Right renal cortex interstitium (tissue), 3 donors: ENCODE measurements around the gene IFNA21. TPM values are rescaled to one million over a fixed set of nuclear protein-coding genes. Genes with fewer than 3 reads are reported as not detected.
"Not testable (repeated sequence)": the region's sequence is repeated elsewhere in the genome, so short reads cannot be mapped to it uniquely, and the experiment has no call there.

Experiments
- DNase-seq, 3 donors: peaks; one replicate each; pipeline ENCODE4 v3.0.0-alpha.2; 2013; ENCODE audit warnings: low read depth in 3 of 3, low spot score in 2 of 3
- polyA plus RNA-seq, 3 donors: library from polyadenylated mRNA; unstranded; fragments of 120-200 nt; gene quantifications; one replicate each; pipeline ENCODE4 v1.2.1, GENCODE V29; 2013; ENCODE audit not compliant: insufficient read length in 3 of 3

Gene IFNA21
- polyA plus RNA-seq, result not detected

DNA sequence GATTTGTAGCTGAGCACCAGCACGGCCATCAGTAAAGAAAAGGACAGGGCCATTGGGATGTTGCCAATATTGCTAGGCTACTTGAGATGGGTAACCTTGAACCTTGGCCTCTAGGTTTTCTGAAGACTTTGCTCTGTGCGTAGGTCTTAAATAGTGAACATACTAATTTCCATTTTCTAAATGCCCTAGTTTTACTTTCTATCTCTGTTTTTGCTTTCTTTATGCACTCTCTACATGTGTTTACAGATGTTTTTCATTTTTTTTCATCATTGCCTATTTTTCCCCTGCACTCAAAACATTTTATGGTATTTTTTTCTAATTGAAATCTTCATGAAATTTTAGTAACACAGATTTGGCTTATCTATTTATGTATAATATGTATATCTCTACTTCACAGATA lies at the start of gene IFNA21:
Gene IFNA21 (minus strand): TSS at position 101 of the 400 bp plus-strand sequence. CDS start 48 bp downstream, at position 53.
- not testable (repeated sequence) for DNase-seq

GRCh38 chr9:21213411-21214326 lies 47.2 kb upstream of the IFNA21 start:
- DNase-seq, result not testable (repeated sequence)

DNA sequence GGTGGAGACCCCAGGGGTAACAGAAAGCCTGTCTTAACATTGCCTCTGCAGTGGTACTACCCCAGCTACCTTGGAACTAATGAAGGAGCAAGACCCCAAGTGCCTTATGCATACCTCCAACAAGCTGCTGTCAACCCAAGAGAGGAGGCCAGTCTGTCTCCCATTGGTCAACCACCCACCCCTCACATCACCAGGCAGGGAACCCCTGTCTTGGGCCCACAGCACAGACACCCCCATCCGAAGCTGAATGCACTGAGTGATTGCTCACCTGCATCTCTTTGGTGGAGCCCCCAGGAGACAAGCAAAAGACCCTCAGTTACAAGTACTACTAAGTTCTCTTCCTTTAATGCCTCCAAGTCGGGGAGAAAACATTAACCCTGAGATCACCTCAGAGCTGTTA lies 45.7 kb upstream of the IFNA21 start:
- not testable (repeated sequence) for DNase-seq

DNA sequence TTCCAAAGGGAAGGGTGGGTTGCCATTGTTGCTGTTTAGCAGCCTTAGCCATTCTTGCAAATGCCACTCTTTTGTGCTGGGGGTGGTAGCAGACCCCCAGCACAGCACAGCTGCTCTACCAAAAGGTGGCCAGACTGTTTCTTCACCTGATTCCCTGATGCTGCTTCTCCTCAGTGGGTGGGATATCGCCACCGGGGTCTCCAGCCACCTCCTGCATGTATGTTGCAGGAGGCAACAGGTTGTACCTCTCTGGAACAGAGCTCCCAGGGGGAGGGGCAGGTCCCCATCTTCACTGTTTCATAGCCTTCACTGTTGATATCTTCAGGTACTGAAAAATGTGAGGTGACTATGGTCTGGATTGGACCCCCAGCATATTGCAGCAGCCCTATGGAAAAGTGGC lies 44.3 kb upstream of the IFNA21 start:
- not testable (repeated sequence) for DNase-seq

- no peak for DNase-seq
These were observed 43.9 kb upstream of the IFNA21 start for GRCh38 chr9:21210311-21210710.

DNA sequence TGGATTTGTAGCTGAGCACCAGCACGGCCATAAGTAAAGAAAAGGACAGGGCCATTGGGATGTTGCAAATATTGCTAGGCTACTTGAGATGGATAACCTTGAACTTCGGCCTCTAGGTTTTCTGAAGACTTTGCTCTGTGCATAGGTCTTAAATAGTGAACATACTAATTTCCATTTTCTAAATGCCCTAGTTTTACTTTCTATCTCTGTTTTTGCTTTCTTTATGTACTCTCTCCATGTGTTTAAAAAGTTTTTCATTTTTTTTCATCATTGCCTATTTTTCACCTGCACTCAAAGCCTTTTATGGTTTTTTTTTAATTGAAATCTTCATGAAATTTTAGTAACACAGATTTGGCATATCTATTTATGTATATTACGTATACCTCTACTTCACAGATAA lies 40.6 kb upstream of the IFNA21 start, which contains the start of gene IFNA10:
Gene IFNA10 (minus strand): TSS at position 101 of the 400 bp plus-strand sequence. CDS start 46 bp downstream, at position 55.
- not testable (repeated sequence) for DNase-seq

DNA sequence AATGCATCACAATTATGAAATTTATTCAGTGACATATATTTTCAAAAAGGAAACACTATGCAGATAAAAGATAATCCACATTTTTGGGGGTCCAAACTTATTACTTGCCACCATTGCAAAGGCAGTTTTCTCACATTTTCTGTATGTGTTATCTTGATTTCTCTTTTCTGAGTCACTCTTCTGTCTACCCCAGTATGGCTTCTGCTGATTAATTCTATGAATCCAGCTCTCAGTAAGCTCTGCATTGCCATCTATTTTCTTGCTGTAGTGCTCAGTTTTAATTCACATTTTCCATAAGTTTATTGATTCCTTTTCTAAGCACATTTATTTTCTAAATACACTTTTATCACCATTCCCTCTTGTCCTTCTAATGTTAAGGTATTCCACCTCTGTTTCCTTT lies 38.7 kb upstream of the IFNA21 start:
- DNase-seq, result no peak

DNA sequence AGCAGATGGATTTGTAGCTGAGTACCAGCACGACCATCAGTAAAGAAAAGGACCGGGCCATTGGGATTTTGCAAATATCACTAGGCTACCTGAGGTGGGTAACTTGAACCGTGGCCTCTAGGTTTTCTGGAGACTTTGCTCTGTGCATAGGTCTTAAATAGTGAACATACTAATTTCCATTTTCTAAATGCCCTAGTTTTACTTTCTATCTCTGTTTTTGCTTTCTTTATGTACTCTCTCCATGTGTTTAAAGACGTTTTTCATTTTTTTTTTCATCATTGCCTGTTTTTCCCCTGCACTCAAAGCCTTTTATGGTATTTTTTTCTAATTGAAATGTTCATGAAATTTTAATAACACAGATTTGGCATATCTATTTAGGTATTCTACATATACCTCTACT lies 35.6 kb upstream of the IFNA21 start, which contains the start of gene IFNA7:
Gene IFNA7 (minus strand): TSS at position 101 of the 400 bp plus-strand sequence. CDS start 40 bp downstream, at position 61.
- DNase-seq, result not testable (repeated sequence)

- not testable (repeated sequence) for DNase-seq
These were observed 28.7 kb upstream of the IFNA21 start for GRCh38 chr9:21194867-21195776.

DNA sequence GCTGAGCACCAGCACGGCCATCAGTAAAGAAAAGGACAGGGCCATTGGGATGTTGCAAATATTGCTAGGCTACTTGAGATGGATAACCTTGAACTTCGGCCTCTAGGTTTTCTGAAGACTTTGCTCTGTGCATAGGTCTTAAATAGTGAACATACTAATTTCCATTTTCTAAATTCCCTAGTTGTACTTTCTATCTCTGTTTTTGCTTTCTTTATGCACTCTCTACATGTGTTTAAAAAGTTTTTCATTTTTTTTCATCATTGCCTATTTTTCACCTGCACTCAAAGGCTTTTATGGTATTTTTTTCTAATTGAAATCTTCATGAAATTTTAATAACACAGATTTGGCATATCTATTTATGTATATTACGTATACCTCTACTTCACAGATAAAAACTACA lies 21.0 kb upstream of the IFNA21 start, which contains the start of gene IFNA4:
Gene IFNA4 (minus strand): TSS at position 101 of the 400 bp plus-strand sequence. CDS start 56 bp downstream, at position 45.
- DNase-seq, result not testable (repeated sequence)

DNA sequence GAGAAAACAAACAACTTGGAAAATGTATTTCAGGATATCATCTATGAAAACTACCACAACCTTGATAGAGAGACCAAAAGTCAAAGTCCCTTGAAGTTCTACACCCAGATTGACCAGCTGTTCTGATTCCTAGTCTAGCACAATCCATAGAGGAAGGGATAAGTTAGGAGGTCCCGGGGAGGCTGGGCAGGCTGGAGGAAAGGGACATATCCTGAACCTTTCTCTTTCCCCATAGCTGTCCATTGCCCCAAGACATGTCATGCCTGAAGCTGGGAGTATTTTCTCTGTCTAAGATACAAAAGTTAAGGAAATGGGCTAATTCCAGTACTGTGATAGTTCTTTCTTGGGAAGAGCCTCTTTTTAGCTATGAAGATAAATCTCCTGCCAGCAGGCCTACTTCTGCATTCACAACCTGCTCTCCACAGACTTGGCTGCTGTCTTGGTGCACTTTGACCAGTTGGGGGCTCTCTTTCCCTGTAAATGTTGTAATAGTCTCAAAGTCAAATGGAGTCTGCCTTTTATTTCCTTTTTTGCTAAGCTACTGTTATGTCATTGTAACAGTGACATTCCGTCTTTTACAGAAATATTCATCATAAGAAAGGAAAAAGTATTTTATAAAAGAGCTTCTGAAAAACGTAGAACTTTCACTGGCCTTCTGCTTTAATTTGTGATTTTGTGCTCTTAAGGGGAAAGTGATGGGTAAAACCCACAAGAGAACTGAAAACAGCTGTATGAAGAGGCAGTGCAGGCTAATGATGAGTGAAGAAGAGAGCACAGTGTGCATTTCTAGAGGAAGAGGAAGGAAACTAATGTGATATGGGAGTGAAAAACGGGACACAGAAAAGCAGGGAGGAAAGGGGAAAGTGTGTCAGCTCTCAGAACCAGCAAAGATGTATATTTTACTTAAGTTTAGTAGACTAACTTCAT lies 16.6 kb upstream of the IFNA21 start:
- not testable (repeated sequence) for DNase-seq

DNA sequence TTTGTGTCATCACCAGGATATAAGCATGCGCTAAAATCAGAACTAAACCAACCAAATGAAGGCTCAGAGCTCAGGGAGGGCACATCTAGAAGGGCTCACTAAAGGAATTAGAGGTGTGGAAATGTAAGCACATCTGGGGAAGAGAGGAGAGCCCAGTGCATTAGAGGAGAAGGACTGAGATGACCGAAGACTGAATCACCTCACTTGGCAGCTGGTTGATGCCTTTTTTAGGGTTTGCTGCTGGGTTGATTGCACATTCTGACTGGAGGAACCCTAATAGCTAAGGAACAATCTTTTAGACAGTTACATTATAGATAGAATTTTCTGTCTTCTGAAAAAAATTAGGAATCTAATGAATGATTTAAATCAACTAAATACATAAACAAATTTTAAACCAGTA lies 8.2 kb upstream of the IFNA21 start:
- no peak for DNase-seq

GRCh38 chr9:21172156-21172555 lies 5.7 kb upstream of the IFNA21 start:
- no peak for DNase-seq

GRCh38 chr9:21171351-21171750 lies 4.9 kb upstream of the IFNA21 start:
- DNase-seq, result no peak

GRCh38 chr9:21165516-21165915 lies 944 bp downstream of the IFNA21 start:
- DNase-seq, result no peak

DNA sequence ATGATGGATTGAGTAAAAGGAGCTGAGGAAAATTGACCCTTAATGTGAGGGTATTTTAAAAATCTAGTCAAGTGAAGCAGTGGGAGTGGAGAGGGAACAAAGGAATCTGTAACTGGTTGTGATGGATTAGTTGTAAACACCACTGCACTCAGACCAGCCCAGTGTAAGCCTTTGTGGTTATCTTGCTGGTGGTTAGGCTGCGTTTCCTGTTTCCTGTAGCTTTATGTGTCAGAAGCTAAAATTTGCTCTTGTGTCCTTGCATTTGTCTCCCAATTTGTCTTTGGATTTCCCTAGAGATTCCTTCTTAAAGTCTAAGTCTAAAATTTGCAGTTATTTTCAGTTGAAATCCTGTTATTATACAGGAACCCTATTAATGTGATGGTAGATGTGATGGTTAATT lies 6.3 kb downstream of the IFNA21 start:
- no peak for DNase-seq

GRCh38 chr9:21155501-21155900 lies 11.0 kb downstream of the IFNA21 start:
- no peak for DNase-seq

GRCh38 chr9:21154018-21154608 lies 12.3 kb downstream of the IFNA21 start:
- no peak for DNase-seq

DNA sequence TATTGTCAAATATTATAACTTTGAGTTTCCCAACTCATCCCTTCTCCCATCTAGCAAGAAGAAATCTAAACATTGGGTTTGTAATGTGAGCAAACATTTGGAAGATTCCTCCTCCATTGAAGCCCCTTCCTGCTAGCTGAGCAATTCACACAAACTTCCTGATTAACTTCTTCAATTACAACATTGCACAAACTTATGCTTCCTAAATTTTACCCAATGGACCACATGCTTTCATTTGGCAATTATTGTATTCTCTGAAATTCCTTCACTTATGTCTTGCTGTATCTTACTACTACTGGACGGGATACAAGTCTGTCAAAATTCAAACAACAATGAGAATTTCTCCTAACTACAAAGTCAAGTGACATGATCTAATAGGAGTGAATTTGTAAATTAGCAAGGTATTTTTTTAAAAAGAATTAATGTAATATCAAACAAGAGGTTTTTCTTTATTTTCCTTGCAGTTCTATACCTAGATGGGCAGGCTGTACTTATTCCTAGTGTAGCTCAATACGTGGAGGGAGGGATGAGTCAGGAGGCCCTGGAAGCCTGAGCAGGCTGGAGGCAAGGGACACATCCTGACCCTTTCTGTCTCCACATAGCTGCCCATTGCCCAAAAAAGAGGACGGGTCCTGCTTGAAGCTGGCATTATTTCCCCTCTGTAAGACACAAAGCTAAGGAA lies 13.0 kb downstream of the IFNA21 start:
- no peak for DNase-seq
